ENCODE results near the gene BCL3. TPM values are rescaled to one million over a fixed set of nuclear protein-coding genes. Genes with fewer than 3 reads are reported as not detected.
A peak's percentile ranks its signal among the peaks of the same experiment; 100 is the strongest.
"Not testable (repeated sequence)": the region's sequence is repeated elsewhere in the genome, so short reads cannot be mapped to it uniquely, and the experiment has no call there.

BCL3 gene, protein sequence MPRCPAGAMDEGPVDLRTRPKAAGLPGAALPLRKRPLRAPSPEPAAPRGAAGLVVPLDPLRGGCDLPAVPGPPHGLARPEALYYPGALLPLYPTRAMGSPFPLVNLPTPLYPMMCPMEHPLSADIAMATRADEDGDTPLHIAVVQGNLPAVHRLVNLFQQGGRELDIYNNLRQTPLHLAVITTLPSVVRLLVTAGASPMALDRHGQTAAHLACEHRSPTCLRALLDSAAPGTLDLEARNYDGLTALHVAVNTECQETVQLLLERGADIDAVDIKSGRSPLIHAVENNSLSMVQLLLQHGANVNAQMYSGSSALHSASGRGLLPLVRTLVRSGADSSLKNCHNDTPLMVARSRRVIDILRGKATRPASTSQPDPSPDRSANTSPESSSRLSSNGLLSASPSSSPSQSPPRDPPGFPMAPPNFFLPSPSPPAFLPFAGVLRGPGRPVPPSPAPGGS
- total RNA-seq (2014; rRNA removed; shearing (Covaris generic)) = 39.1 and 50.6 TPM in 2 replicates

DNA sequence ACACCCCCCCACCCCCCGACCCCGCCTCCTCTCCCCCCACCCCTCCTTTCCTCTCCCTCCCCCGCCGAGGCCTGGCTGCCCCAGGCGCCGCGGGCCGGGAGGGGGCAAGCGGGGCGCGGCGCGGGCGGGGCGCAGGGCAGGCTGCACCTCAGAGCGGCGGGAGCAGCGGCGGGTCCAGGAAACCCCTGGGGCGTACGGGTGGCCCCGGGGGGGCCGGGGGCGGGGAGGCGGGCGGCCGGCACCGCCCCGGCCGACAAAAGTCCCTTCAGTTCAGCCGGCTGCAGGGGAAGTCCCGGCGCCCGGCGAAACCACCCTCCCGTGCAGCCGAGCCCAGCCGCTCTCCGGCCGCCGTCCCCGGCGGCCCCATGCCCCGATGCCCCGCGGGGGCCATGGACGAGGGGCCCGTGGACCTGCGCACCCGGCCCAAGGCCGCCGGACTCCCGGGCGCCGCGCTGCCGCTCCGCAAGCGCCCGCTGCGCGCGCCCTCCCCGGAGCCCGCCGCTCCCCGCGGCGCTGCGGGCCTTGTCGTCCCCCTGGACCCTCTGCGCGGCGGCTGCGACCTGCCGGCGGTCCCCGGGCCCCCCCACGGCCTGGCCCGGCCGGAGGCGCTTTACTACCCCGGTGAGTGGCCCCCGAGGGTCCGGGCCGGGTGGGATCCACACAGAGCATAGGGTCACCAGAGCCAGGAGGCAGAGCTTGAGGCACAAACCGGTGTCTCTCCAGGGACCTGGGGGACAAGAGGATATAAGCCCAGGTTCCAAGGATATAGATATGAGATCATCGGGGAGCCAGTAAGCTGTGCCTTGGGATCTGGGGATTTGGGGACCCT lies at the start of gene BCL3:
BCL3 (plus strand) TSS at position 283 of the 829 bp plus-strand sequence; CDS start at position 366, 83 bp downstream.
- peak; percentile 83 for DNase-seq (ENCODE audit: low spot score)

DNA sequence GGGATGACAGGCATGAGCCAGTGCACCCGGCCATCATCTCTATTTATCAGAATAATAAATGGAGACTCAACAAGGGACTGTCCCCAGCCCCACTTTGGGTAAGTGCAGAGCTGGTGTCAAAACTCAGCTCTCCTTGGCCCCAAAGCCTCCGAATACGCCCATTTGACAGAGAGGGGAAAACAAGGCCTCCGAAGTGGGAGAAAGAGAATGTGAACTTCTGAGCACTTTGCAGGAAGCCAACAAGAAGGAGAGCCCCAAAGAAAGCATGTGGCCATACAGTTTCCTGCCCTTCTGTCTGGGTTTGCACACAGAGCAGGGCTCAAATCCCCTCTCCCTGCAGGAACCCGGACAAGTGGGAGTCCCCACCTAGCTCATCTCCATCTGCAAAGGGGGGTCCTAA lies 48.0 kb upstream of the BCL3 start:
- DNase-seq (ENCODE audit: low spot score) = no peak

DNA sequence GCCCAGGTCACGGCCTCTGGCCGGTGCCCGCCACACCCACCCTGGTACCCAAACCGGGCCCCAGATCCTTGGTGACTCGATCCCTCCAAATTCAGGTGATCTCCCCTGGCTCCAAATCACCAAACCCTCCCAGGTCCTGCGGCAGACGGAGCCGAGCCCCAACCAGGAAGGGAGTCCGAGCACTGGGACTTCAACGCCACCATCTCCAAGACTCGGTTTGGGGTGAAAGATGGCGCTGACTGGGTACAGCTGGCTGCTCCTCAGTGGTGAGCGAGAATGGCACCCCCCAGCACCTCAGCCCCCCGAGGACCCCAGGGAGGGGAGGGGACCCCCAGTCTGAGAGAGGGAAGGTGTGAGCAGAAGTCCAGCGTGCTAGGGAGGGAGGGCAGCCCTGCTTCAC lies 47.3 kb upstream of the BCL3 start:
- DNase-seq (ENCODE audit: low spot score) = no peak

DNA sequence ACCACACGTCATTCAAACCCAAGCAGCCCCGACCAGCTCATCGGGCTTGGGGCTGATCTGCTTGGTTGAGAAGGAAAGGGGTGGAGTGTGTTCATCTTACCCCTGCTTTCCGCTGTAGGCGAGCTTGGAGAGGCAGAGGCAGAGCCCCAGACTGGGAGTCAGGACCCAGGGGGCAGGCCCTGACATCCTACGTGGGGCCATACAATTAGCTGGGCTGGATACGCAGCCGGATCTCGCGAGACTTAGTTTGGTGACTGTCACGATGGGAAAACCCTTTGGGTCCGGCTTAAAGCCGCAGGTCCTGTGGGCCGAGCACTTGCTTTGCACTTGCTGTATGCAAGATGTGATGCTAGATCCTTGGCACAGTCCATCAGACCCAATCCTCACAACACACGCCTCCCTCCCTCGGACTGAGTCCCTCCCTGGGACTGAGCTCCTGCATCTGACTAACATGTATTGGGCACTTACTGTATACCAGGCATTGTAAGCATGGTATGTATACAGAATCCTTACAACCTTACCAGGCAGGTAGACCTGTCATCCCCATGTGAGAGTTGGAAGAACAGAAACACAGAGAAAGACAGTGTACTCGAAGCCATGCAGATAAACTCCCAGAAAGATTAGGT lies 45.8 kb upstream of the BCL3 start:
- no peak for DNase-seq (ENCODE audit: low spot score)

DNA sequence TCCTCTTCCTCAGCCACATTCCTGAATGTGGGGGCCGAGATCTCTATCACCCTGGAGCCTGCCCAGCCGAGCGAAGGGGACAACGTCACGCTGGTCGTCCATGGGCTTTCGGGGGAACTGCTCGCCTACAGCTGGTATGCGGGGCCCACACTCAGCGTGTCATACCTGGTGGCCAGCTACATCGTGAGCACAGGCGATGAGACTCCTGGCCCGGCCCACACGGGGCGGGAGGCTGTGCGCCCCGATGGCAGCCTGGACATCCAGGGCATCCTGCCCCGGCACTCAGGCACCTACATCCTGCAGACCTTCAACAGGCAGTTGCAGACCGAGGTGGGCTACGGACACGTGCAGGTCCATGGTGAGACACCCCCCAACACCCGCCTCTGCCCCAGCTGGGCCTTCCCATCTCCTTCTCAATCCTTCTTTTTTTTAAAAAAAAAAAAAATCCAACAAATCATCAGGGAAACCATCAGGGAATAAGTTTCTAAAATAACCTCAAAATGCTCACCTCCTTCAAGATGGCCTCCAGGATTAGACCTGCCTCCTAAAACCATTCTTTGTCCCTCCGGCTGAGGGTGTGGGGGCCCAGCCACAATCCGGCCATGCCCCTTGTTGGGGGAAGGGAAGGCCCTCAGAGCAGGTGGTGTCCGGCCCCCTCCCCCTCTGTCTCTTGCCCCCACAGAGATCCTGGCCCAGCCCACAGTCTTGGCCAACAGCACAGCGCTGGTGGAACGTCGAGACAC lies 45.0 kb upstream of the BCL3 start:
- no peak for DNase-seq (ENCODE audit: low spot score)

DNA sequence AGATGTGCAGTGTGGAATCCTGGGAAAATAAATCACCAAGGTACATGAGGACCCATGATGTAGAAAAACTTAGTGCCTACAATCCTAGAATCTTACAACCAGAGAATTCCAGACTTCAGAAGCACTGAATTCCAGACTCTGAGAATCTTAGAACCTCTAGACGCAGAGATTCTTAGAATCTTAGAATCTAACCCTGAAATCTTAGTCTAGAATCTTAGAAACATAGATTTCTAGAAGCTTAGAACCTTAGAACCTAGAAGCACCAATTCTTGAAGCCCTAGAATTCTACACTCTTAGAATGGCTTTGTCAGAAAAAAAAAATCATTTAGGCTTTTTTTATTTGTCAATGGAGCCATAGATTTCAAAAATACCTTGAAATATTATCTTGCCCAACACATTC lies 43.5 kb upstream of the BCL3 start:
- no peak for DNase-seq (ENCODE audit: low spot score)

DNA sequence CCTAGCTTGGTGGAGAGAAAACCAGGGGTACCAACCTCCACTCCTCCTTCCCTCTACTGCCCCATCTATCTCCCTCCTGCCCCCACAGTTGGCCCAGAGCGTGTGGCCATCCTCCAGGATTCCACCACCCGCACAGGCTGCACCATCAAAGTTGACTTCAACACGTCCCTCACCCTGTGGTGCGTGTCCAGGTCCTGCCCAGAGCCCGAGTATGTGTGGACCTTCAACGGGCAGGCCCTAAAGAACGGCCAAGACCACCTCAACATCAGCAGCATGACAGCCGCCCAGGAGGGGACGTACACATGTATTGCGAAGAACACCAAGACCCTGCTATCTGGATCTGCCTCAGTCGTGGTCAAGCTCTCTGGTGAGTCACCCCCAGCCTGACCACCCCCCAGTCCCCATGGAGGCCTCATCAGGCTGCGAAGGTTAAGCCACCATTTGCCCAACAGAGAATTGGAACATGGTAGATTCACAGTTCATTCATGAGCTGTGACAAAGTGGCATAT lies 43.0 kb upstream of the BCL3 start:
- no peak for DNase-seq (ENCODE audit: low spot score)

DNA sequence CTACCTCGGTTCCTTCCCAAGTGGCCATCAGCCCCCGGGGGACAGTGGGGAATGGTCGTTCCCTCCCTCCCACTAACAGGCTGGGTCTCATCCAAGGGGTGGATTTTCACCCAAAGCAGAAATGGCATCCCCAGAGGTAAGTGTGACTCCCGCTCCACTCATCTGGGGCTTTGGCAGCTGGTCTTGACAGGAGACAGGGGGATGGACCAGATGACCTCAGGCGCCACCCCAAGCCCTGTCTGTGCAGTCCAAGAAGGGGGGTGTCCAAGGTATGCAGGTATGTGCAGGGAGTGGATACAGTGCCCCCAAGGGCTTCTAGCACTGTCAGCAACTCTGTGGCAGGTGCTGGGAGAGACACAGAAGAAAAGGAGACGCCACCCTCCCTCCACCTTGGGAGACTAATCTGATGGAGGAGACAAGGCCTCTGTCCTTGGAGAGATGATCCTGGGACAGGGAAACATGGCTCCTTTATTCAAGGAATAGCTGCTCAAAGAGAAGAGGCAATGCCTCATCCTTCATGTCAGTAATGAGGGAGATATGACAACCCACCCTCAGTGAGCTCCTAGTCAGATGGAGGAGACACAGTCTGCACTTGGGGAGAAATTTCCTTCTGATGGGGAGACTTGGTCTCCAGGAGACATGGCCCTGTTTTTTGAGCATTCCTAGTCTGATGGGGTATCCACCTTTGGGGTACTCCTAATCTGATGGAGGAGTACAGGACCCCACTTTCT lies 41.8 kb upstream of the BCL3 start:
- no peak for DNase-seq (ENCODE audit: low spot score)

DNA sequence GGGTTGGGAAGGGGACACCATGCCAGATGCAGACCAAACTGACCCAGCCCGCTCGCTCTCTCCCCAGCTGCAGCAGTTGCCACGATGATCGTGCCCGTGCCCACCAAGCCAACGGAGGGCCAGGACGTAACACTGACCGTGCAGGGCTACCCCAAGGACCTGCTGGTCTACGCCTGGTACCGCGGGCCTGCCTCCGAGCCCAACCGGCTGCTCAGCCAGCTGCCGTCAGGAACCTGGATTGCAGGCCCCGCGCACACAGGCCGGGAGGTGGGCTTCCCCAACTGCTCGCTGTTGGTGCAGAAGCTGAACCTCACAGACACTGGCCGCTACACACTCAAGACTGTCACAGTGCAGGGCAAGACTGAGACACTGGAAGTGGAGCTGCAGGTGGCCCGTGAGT lies 40.7 kb upstream of the BCL3 start:
- no peak for DNase-seq (ENCODE audit: low spot score)

DNA sequence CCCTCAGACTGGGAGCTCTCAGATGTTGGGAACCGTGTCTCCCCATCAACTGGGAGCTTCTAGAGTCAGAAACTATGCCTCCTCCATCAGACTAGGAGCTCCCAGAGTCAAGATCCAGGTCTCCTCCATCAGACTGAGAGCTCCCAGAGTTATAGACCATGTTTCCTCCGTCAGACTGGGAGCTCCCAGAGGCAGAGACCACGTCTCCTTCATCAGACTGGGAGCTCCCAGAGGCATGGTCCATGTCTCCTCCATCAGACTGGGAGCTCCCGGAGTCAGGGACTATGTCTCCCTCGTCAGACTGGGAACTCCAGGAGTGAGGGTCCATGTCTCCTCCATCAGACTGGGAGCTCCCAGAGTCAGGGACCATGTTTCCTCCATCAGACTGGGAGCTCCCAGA lies 39.6 kb upstream of the BCL3 start:
- DNase-seq (ENCODE audit: low spot score) = no peak

DNA sequence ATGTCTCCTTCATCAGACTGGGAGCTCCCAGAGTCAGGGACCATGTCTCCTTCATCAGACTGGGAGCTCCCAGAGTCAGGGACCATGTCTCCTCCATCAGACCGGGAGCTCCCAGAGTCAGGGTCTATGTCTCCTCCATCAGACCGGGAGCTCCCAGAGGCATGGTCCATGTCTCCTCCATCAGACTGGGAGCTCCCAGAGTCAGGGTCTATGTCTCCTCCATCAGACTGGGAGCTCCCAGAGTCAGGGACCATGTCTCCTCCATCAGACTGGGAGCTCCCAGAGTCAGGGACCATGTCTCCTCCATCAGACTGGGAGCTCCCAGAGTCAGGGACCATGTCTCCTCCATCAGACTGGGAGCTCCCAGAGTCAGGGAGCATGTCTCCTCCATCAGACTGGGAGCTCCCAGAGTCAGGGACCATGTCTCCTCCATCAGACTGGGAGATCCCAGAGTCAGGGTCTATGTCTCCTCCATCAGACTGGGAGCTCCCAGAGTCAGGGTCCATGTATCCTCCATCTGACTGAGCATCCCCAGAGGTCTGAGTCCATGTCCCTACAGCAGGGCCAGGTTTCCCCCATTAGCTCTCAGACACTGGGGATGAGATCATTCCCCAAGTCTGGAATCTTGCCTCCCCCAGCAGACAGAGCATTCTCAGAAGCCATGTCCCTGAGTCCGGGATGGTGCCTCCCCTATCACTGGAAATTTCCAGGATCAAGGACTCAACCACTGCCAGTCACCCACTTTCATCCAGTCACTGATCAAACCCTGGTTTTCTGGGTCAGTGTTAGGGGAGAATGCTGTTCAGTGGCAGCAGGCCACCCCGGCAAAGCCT lies 38.9 kb upstream of the BCL3 start:
- not testable (repeated sequence) for DNase-seq (ENCODE audit: low spot score)

DNA sequence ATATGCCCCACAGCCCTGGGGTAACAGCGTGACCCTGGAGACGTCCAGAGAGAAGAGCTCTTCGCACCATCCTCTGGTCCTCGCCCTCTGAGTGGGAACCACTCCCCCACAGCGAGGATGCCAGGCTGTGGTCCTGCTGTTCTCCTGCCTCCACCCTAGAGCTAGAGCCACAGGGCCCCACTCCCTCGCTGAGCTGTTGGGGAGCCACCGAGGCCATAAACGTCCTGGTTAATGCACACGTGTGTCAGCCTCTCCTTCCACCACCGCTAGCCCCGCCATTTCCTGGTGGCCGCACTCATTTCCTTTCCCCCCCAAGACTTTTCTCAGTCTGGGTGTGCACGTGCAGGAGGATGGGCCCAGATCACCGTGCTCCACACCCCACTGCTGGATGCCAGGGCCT lies 38.0 kb upstream of the BCL3 start:
- no peak for DNase-seq (ENCODE audit: low spot score)

DNA sequence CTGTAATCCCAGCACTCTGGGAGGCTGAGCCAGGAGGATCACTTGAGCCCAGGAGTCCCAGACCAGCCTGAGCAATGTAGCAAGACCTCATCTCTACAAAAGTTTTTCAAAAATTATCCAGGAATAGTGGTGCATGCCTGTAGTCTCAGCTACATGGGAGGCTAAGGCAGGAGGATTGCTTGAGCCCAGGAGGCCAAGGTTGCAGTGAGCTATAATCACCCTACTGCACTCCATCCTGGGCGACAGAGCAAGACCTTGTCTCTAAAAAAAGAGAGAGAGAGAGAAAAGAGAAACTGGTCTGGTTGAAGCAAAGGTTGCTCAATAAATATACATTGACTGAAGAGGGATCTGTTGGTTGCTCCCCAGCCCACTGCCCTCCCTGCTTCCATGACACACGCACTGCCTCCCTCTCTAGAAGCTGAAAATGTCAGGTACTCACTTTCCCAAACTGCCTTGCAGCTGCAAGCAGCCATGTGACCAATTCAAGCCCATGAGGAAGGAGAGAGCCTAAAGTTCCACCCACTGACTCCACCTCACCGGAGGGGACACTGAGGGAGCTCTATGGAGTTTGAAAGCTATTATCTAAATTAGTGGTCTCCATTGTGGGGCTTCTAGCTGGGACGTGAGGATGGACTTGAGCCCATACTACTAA lies 35.5 kb upstream of the BCL3 start:
- DNase-seq (ENCODE audit: low spot score) = no peak

DNA sequence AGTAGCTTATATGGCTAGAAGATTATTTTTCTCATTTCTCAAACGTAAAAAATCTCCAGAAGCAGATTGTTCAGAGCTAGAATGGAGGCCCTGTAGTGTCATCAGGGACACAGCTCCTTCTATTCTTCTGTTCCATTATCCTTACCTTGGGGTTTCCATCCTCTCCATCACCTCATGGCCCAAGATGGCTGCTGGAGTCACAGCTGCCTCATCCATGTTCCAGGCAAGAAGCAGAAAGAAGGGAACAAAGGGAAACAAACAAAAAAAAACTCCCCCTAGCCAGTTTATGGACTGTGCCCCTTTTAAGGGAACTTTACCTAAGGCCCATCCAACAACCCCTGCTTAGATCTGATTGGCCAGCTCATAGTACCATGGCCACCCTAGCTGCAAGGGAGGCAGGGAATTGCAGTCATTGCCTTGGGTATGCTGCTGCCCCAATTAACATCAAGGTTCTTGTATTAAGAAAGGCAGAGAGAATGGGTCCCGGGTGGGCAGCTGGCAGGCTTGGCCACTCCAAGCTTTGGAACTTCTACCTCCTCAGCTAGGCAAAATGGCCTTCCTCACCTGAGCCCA lies 33.8 kb upstream of the BCL3 start:
- DNase-seq (ENCODE audit: low spot score) = no peak

DNA sequence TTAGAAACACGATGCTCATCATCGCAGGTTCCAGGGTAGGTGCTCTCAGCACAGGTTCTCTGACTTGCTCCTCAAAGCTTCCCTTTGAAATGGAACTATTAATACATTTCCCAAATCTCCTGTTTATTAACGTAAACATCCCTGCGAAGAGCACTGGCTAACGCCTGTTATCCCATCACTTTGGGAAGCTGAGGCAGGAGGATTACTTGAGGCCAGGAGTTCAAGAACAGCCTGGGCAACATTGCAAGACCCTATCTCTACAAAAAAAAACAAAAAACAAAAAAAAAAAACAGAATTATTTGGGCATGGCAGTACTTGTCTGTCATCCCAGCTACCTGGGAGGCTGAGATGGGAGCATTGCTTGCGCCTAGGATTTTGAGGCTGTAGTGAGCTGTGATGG lies 30.9 kb upstream of the BCL3 start:
- DNase-seq (ENCODE audit: low spot score) = no peak

DNA sequence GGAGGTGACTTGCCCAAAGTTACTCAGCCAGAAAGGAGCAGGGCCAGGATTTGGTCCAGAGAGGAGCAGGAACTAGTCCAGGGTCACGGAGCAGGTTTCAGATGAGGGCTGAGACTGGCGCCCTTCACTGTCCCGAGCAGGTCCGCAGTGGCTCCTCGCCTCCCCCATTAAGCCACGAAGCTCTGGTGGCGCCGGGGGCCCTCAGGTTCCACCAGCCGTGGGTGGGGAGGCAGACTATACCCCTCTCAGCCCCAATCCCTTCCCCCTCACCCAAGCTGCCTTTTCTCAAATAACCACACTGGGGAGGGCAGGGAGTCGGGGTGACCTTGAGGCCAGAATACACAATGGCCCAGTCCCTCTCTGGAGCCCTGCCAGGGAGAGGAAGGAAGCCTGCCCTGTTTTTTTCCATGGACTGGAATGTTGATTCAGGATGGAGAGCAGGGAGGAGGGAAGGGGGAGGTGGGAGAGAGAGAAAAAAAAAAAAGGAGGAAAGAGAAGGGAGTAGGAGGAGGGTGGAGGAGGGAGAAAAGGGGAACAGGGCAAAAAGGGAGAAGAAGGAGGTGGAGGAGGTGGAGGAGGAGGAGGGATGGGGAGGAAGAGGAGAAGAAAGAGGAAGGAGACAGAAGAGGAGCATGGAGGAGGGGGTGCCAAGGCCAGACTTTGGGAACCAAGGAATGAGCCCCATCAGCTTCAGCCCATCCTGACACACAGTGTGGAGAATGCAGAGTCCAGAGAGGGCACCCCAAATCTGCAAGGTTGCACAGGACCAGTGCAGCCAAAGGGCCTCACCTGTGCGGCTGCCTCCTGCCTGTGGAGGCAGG lies 29.9 kb upstream of the BCL3 start:
- DNase-seq (ENCODE audit: low spot score) = peak; percentile 94

DNA sequence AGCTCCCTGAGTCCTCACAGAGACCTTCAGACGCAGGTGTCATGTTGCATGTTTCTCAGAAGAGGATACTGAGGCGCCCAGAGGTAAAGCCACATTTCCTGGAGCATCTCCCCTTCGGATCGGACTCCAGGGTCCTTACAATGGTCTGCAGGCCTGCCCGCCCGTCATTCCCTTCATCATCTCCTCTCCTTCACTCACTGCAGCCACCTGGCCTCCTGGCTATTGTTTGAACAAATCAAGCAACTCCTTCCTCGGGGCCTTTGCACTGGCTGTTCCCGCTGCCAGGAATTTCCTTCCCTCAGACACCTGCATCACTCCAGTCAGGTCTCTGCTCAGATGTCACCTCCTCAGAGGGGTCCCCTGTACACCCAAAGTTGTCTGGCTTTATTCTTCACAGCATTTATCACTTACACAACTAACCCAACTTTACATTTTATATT lies 29.2 kb upstream of the BCL3 start:
- no peak for DNase-seq (ENCODE audit: low spot score)

DNA sequence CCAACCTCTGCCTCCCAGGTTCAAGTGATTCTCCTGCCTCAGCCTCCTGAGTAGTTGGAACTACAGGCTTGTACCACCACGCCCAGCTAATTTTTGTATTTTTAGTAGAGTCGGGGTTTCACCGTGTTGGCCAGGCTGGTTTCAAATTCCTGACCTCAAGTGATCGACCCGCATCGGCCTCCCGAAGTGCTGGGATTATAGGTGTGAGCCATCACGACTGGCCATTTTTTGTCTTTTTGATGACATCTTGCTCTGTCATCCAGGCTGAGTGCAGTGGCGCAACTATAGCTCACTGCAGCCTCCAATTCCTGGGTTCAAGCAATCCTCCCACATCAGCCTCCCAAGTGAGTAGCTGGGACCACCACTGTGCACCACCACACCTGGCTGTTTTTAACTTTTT lies 28.1 kb upstream of the BCL3 start:
- DNase-seq (ENCODE audit: low spot score) = not testable (repeated sequence)
